Skeletal muscle satellite cell (primary cell): ENCODE results near the gene HTR1E.
"Not testable (repeated sequence)": the region's sequence is repeated elsewhere in the genome, so short reads cannot be mapped to it uniquely, and the experiment has no call there.

Experiments
- H3K27me3 ChIP-seq: 2 replicates; pipeline ENCODE4 v1.7.0; 2013; ENCODE audit warnings: low read length; ENCODE audit not compliant: control insufficient read depth, insufficient read depth
- H3K36me3 ChIP-seq: 2 replicates; pipeline ENCODE4 v1.7.0; 2013; ENCODE audit warnings: mild to moderate bottlenecking, control low read depth, low read length; ENCODE audit not compliant: insufficient read depth
- H3K4me1 ChIP-seq: 2 replicates; pipeline ENCODE4 v1.7.0; 2013; ENCODE audit warnings: low read length; ENCODE audit not compliant: control insufficient read depth, insufficient read depth
- H3K4me2 ChIP-seq: 2 replicates; pipeline ENCODE4 v1.7.0; 2013; ENCODE audit warnings: mild to moderate bottlenecking, low read length
- H3K4me3 ChIP-seq: 2 replicates; pipeline ENCODE4 v1.7.0; 2013; ENCODE audit warnings: low read length
- H3K9ac ChIP-seq: 2 replicates; pipeline ENCODE4 v1.7.0; 2013; ENCODE audit warnings: mild to moderate bottlenecking, low read depth, low read length, moderate library complexity
- H3K9me3 ChIP-seq: replicated peaks from 2 replicates; pipeline ENCODE4 v1.7.0; 2013; ENCODE audit warnings: mild to moderate bottlenecking, control low read depth, low read length

HTR1E gene

GRCh38 chr6:86978251-86978650, 40.9 kb downstream of the HTR1E start:
- Histone ChIP-seq H3K27me3 (no peaks in the 10 kb centered on the region), H3K36me3 (no peaks in the 10 kb centered on the region), H3K4me1 (no peaks in the 10 kb centered on the region), H3K4me3 (no peak overlapping the region), H3K9me3 (no peaks in the 10 kb centered on the region), H3K4me2 (no peak overlapping the region), H3K9ac (no peak overlapping the region)

GRCh38 chr6:87001494-87001893, 64.2 kb downstream of the HTR1E start:
- Histone ChIP-seq H3K36me3 (no peaks in the 10 kb centered on the region), H3K4me2 (no peak overlapping the region), H3K4me3 (no peak overlapping the region), H3K27me3 (no peaks in the 10 kb centered on the region), H3K9ac (no peak overlapping the region), H3K9me3 (no peaks in the 10 kb centered on the region), H3K4me1 (no peaks in the 10 kb centered on the region)

- not testable (repeated sequence) for H3K9me3 ChIP-seq, H3K4me3 ChIP-seq, H3K36me3 ChIP-seq, H3K27me3 ChIP-seq, H3K9ac ChIP-seq, H3K4me2 ChIP-seq, H3K4me1 ChIP-seq
Measured at GRCh38 chr6:87002391-87002790, 65.1 kb downstream of the HTR1E start.

GRCh38 chr6:87006541-87006940, 69.2 kb downstream of the HTR1E start:
- not testable (repeated sequence) for H3K9ac ChIP-seq, H3K4me2 ChIP-seq, H3K9me3 ChIP-seq, H3K4me1 ChIP-seq, H3K27me3 ChIP-seq, H3K4me3 ChIP-seq, H3K36me3 ChIP-seq

GRCh38 chr6:87009581-87009980, 72.3 kb downstream of the HTR1E start:
- H3K4me2 ChIP-seq, H3K9me3 ChIP-seq, H3K36me3 ChIP-seq, H3K4me3 ChIP-seq, H3K4me1 ChIP-seq, H3K9ac ChIP-seq, H3K27me3 ChIP-seq: not testable (repeated sequence)

- no peak overlapping the region for H3K4me2 ChIP-seq
- no peaks in the 10 kb centered on the region for H3K27me3 ChIP-seq
- no peaks in the 10 kb centered on the region for H3K4me1 ChIP-seq
- H3K9ac ChIP-seq: no peak overlapping the region
- H3K9me3 ChIP-seq: no peaks in the 10 kb centered on the region
- no peaks in the 10 kb centered on the region for H3K36me3 ChIP-seq
- no peak overlapping the region for H3K4me3 ChIP-seq
Measured at GRCh38 chr6:87012035-87012434, 74.7 kb downstream of the HTR1E start.

- Histone ChIP-seq H3K9ac (no peak overlapping the region), H3K36me3 (no peaks in the 10 kb centered on the region), H3K27me3 (no peaks in the 10 kb centered on the region), H3K4me2 (no peak overlapping the region), H3K4me3 (no peak overlapping the region), H3K4me1 (no peaks in the 10 kb centered on the region), H3K9me3 (no peaks in the 10 kb centered on the region)
Measured at GRCh38 chr6:87012743-87013142, 75.4 kb downstream of the HTR1E start.

GRCh38 chr6:87016772-87017171, 79.4 kb downstream of the HTR1E start:
- no peaks in the 10 kb centered on the region for H3K36me3 ChIP-seq
- H3K4me1 ChIP-seq: no peaks in the 10 kb centered on the region
- no peaks in the 10 kb centered on the region for H3K27me3 ChIP-seq
- H3K4me2 ChIP-seq: no peak overlapping the region
- H3K9me3 ChIP-seq: no peaks in the 10 kb centered on the region
- H3K4me3 ChIP-seq: no peak overlapping the region
- H3K9ac ChIP-seq: no peak overlapping the region

- no peak overlapping the region for H3K9ac ChIP-seq
- H3K27me3 ChIP-seq: peaks cover 2% of the 10 kb centered on the region
- H3K4me3 ChIP-seq: no peak overlapping the region
- no peaks in the 10 kb centered on the region for H3K9me3 ChIP-seq
- no peak overlapping the region for H3K4me2 ChIP-seq
- no peaks in the 10 kb centered on the region for H3K36me3 ChIP-seq
- H3K4me1 ChIP-seq: no peaks in the 10 kb centered on the region
Measured at GRCh38 chr6:87027021-87027420, 89.7 kb downstream of the HTR1E start.

- no peak overlapping the region for H3K9ac ChIP-seq
- H3K36me3 ChIP-seq: no peaks in the 10 kb centered on the region
- no peak overlapping the region for H3K4me3 ChIP-seq
- H3K4me1 ChIP-seq: no peaks in the 10 kb centered on the region
- peaks cover 2% of the 10 kb centered on the region for H3K27me3 ChIP-seq
- H3K9me3 ChIP-seq: no peaks in the 10 kb centered on the region
- no peak overlapping the region for H3K4me2 ChIP-seq
Measured at GRCh38 chr6:87029711-87030314, 92.5 kb downstream of the HTR1E start.

- Histone ChIP-seq H3K4me3 (no peak overlapping the region), H3K36me3 (no peaks in the 10 kb centered on the region), H3K4me2 (no peak overlapping the region)
Measured at GRCh38 chr6:87040729-87041128, 103.4 kb downstream of the HTR1E start.

GRCh38 chr6:87045521-87046075, 108.3 kb downstream of the HTR1E start:
- Histone ChIP-seq H3K36me3 (no peaks in the 10 kb centered on the region), H3K4me1 (no peaks in the 10 kb centered on the region), H3K9ac (no peak overlapping the region), H3K4me3 (no peak overlapping the region), H3K27me3 (peaks cover 9% of the 10 kb centered on the region), H3K4me2 (no peak overlapping the region), H3K9me3 (no peaks in the 10 kb centered on the region)

More at GRCh38 chr6:87040729-87041128, 103.4 kb downstream of the HTR1E start:
- H3K9me3 ChIP-seq: no peaks in the 10 kb centered on the region
- H3K27me3 ChIP-seq: no peaks in the 10 kb centered on the region
- no peaks in the 10 kb centered on the region for H3K4me1 ChIP-seq
- no peak overlapping the region for H3K9ac ChIP-seq
